Measurements from ENCODE around the gene AUH. TPM values are rescaled to one million over a fixed set of nuclear protein-coding genes. Genes with fewer than 3 reads are reported as not detected.
A peak's percentile ranks its signal among the peaks of the same experiment; 100 is the strongest.
"Not testable (repeated sequence)": the region's sequence is repeated elsewhere in the genome, so short reads cannot be mapped to it uniquely, and the experiment has no call there.

Gene AUH, protein sequence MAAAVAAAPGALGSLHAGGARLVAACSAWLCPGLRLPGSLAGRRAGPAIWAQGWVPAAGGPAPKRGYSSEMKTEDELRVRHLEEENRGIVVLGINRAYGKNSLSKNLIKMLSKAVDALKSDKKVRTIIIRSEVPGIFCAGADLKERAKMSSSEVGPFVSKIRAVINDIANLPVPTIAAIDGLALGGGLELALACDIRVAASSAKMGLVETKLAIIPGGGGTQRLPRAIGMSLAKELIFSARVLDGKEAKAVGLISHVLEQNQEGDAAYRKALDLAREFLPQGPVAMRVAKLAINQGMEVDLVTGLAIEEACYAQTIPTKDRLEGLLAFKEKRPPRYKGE
- 11.2 and 13.7 TPM in 2 replicates for total RNA-seq
- polyA plus RNA-seq (2012) = 5.3 TPM

DNA sequence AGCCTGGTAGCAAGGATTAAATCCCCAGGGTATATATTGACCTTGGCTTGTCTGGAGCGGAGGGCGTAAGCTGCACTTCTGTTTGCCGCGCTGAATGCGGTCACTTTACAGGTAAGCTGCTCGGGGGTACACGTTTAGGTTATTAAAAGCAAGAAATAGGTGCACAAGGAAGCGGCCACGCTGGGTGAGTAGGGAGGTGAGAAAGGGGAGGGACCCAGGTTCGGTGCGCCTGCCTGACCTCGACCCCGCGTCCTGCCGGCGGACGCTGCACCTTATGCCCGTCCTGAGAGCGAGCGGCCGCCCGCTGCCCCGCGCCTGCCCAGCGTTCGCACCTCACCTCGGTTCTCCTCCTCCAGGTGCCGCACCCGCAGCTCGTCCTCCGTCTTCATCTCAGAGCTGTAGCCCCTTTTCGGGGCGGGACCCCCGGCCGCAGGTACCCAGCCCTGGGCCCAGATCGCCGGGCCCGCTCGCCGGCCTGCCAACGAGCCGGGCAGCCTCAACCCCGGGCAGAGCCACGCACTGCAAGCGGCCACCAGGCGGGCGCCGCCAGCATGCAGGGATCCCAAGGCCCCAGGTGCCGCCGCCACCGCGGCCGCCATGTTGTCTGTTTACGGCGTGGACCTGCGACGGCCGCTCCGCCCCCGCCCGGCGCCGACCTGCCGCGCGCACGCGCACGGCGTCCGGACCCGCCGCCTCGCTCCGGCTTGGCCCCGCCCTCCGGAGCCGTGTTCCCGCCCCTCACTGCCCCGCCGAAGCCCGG lies at the start of gene AUH:
Gene AUH, minus strand, starts transcription at position 628 of the 760 bp plus-strand sequence. Its CDS starts 29 bp downstream, at position 599.
- DNase-seq (ENCODE audit: low read depth) = peak; percentile 79

DNA sequence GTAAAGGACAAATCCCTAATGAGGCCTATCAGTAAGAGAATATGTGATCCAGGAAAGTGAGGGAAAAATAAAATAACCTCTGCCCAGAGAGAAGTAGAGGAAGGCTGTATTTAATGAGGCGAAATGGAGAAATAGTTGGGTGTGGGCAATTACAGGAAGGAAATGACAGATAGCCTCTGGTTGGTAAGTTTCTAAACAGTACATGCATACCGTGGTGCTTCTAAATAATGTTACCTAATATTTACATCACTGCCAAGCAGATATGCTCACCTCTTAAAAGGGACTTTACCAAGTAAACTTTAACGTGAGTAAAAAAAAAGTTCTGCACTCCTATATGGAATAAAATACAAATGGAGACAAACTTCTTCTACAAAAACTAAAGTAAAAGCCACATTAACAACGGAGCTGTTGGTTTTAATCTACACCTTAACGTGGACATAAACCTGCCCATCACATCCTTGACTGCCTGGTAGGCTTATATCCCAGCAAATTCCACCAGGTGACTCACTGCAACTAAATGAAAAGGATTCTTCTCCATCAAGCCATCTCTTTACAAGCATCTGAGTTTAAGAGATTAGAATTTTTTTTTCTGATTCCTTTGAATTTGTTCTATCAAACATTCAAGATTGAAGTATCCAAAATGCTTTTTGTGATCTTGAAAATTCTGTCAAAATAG lies 49.5 kb upstream of the AUH start:
- no peak for DNase-seq (ENCODE audit: low read depth)

DNA sequence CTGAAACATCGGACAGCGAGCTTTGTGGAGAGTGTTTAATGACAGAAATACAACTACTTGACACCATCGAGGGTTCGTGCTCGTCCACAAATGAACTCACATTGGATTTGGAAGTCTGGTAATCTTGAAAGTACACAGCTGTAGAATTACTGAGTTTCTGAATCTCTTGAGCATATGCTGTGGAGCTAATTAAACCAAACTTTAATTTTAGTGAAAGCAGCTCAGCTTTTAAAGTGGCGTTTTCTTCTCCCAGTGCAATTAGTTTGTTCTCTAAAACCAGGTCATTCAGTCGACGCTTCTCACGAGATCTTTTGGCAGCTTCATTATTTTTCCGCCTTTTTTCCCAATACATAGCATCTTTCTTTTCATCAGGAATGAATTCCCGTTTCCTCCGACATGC lies 48.4 kb upstream of the AUH start:
- no peak for DNase-seq (ENCODE audit: low read depth)

DNA sequence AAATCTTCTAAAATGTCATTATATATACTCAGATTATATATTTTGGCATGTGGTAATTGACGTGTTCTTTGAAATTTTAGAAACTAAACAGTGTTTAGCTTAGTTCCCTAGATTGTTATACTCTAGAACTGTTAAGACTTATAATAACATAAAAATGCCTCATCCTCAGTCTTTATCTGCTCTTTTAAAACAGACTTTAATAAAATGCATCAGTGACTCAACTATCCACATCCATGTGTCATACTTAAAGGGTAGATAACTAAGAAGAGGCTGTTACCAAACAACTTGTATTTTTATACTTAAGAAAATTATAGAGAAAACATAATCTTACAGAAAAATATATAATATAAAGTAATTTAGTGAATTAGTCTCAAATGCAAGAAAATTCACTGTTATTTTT lies 46.8 kb upstream of the AUH start:
- DNase-seq (ENCODE audit: low read depth) = no peak

DNA sequence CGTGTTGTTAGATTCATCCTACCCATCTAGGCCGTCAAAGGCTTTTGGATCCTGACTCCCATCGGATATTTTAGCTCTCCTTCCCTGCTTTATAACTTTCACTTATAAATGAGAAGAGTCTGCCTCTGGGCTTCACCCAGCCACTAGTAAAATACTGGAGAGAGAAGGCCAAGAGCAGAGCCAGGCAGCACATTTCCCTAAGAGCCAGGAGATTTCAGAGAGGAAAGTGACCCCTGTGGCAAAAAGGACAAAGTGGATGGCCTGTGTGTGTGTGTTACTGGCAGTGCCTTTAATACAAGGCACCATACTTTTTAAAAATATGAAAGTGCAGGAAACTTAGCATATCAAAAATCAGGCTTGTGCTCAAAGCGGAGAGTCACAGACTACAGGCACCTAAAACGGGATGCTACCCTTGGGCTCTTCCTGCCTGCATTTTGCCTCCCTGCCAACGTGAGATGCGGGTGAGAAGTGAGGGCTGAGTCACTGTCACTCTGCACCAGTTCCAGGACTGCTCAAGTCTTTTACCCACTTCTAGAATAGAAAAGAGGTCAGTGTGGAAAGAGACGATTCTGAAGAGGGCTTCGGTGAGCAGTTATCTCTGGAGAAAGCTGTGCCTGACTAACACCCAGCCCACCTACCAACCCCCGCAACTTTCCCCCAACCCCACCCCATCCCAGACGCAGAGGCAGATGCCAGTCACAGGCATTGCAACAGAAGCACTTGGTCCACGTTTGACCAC lies 46.0 kb upstream of the AUH start:
- DNase-seq (ENCODE audit: low read depth) = no peak

DNA sequence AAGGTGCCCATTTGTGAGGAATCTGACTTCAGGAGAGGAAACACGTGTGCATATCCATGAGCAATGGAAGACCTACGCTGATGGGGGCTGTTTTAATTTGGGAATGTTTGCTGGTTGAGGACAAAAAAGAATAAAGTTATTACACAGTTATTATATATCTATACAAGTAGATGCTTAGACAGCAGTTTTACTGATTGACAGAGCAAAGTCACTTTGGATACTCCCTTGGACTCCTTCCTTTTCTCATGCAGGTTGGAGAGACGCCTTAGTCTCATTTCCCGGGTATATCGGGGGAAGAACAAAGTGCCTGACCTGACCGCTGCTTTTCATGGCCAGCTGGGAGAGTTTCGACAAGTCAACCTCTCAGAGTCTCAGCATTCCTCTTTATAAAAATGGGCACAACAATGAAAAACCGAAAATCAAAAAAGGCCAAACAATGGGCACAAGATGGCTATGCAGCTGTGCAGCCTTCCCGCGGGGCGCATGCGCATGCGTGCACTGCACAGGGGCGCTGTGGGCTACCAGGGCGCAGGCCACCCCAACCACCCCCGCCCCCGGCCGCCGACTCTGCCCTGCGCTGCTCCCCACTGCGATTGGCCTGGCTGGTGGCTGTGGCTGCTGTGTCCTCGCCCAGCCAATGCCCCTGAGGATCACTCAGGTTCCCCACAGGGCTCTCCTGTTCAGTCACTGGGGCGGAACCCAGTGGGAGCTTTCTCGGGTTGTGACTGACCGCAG lies 43.8 kb upstream of the AUH start:
- DNase-seq (ENCODE audit: low read depth) = no peak

DNA sequence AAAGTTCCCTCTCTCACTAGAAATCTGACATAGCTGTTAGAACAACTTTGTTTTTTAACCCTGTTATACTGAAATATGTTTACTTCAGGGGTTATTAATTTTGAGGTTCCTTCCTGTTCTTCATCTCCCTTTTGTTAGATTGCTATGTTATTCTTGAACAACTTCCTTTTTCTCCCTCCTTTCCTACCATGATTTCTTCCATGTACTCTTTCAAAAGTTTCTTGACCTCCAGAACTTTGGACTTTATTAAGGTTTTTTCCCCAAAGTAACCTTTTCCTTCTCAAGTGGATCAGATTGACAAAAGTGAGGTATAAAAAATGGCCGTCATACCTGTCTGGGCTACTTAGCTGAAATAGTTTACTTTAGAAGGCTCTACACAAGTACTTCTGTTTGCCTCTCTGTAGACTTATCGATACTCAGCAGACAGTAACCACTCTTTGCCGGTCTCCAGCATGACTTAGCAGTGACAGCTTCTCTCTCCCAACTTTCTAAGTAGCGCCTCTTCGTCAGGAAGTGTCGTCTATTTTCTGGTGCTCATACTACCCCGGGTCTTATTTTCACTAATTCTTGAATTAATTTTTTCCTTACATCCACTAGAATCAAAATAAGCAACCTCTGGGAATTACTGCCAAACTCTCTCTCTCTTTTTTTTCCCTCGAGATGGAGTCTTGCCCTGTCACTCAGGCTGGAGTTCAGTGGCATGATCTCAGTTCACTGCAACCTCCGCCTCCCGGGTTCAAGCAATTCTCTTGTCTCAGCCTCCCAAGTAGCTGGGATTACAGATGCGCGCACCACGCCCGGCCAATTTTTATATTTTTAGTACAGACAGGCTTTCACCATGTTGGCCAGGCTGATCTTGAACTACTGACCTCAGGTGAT lies 42.2 kb upstream of the AUH start:
- DNase-seq (ENCODE audit: low read depth) = no peak

DNA sequence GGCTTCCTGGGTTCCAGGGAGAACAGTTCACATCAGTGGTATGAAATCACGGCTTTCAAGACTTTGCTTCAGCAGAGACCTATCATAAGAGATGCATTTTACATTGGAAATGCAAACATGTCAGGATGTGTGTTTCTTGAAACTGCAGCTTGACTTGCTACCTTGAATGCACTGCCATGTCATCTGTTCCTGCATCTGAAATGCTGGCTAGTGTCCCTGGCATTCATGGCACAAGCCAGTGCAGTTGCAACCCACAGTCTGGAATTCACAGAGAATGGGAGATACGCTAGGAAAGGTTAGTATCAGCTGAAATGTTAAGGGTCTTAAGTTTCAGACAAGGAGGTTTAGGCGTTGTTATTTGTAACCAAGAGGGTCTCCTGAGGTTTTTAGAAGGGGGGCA lies 37.2 kb upstream of the AUH start:
- DNase-seq (ENCODE audit: low read depth) = no peak

DNA sequence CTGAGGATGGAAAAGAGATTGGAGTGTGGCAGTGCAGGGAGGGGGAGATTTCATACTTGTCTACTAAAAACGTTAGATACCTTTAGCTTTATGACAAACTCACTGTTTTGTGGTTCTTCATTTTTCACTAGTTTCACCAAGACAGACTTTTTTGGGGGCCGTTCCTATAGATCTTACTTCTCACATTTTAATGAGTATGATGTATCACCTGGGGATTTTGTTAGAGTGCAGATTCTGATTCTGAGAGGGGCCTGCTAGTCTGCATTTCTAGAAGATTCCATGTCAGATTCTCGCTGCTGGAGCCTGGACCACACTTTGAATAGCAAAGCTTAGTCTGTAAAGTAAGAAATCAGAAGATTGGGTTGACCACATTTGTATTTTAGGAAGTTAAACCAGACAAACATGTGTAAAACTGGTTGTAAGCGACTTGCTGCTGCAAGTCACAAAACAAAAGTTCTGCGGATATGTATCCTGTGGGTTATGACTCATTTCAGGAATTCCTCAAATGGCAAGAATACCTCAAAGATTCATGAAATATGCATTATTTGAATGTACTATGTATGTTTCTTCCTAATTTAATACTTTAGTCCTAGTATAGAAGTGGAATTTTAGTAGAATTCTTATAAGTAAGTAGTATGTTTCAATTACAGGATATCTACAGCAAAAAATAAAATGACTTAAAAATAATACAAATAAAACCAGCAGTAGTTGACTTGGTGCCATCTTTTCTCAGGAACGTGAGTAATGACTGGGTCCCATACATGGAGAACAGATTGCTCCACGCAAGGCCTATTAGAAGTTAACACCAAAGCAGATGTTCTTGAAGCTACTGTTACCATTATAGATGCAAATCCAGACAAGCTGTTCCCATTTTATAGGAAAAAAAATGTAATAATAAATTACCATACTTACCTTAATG lies 34.1 kb upstream of the AUH start:
- peak; percentile 56 for DNase-seq (ENCODE audit: low read depth)

DNA sequence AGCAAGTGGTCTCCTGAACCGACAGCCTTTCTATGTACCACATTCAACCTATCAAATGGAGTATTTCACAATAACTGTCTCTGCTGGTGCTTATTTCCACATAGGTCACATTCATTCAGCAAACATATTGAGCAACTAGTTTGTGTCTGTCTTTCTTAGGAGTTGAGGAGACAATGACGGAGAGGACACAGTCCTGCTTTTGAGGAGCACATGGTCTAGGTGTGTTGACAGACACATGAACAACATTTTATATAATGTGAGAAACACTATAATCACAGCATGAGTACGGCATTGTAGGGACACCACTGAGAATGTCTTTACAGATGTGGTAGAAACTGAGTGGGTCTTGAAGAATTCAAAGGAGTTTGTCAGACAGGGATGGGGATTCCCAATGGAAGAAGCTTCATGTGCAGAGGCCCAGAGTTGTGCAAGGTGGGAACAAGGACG lies 33.4 kb upstream of the AUH start:
- DNase-seq (ENCODE audit: low read depth) = no peak

DNA sequence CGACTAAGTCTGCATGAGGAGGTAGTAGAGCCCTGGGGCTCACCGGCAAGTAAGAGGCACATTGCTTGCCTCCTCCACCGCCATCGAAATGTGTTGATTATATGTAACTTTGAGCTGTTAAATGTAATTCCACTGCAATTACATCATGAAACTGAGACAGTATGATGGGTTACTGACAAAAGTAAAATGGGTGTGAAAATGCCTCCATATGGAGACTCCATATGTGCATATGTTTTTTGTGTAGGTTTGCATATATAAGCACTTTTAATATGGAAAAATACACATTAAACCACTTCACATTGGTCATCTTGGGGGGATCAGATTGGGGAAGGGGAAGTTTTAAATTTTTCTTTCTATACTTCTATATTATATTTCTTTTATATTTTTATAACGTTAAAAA lies 32.1 kb upstream of the AUH start:
- no peak for DNase-seq (ENCODE audit: low read depth)

DNA sequence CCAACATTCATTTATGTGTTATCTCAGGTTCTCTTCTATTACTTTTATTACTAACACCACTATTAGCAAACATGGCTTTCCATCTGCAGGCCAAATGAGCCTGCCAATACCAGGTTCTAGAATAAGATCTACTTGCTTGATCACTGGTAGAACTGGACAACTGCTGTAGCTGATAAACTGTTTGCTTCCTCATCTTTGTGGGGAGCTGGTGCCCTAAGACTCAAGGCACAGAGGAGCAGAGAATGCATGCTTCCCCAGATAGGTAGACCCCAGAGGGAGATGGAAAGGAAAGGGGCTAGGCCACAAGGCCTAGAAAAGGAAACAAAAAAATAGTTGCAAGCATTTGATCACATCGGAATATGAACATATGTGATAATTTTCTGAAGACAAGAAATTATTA lies 30.7 kb upstream of the AUH start:
- no peak for DNase-seq (ENCODE audit: low read depth)

DNA sequence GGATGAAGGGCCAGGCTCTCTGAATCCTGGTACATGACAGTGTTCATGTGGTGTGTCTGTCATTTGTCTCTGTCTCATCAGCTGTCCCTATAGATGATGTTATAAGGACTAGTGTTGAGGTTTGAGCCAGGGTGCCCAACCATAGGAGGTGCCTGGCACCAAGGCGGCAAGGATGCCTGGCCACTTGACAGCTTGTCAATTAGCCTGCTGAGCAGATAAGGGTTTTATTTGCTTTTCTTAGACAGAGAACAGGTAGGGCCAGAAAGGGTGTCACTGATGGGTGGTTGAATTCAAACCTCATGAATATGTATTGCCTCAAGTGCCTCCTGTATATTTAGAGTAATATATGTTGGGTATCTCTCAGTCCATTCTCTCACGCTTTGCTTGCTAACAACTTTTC lies 30.1 kb upstream of the AUH start:
- no peak for DNase-seq (ENCODE audit: low read depth)

DNA sequence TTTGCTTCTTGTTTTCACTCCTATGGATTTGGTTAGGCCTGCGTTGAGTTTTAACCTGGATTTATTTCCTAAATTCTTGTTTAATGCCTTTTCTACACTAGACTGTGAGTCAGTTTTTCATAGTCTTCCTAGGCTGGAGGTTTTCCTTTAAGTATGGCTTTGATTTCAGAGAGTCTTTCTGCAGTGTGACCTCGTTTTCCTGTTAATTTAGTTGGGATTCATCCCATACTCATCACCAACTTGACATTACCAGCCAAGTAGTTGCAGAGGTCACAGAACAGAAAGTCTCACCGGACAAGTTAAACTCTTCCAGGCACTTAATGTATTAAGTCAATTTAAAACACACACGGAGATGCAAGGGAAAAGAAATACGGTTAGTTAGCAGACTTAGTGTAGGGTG lies 29.7 kb upstream of the AUH start:
- DNase-seq (ENCODE audit: low read depth) = no peak

DNA sequence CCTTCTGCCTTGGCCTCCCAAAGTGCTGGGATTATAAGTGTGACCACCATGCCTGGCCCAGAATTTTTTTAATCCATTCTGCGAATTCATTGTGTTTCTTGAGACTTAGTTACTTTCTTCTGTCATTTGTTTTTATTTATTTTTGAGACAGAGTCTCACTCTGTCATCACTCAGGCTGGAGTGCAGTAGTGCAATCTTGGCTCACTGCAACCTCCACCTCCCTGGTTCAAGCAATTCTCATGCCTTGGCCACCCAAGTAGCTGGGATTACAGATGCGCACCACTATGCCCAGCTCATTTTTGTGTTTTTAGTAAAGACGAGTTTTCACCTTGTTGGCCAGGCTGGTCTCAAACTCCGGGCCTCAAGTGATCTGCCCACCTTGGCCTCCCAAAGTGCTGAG lies 28.0 kb upstream of the AUH start:
- DNase-seq (ENCODE audit: low read depth) = not testable (repeated sequence)

DNA sequence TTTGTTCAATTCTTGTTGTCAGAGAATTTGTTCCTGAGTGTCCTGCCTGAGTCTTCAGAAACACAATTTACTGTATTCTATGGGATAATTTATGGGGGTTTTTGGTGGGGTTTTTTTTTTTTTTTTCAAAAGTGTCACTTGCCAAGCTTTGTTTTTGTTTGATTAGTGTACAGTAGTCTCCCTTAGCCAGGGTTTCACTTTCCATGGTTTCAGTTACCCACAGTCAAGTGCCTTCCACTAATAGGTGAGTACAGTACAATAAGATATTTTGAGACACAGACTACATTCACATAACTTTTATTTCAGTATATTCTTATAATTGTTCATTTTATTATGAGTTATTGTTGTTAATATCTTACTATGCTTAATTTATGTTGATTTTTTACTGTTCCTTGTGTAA lies 25.0 kb upstream of the AUH start:
- DNase-seq (ENCODE audit: low read depth) = no peak

DNA sequence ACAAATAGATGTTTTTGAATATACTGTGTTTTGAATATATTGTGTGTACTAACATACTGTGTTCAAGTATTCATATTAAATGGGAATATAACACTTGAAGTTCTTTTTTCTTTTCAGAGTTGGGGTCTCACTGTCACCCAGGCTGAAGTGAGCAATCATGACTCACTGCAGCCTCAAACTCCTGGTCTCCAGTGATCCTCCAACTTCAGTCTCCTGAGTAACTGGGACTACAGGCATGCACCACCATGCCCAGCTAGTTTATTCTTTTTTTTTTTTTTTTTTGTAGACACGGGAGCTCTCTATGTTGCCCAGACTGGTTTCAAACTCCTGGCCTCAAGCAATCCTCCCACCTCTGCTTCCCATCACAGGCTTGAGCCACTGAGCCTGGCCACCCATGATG lies 23.2 kb upstream of the AUH start:
- DNase-seq (ENCODE audit: low read depth) = no peak

DNA sequence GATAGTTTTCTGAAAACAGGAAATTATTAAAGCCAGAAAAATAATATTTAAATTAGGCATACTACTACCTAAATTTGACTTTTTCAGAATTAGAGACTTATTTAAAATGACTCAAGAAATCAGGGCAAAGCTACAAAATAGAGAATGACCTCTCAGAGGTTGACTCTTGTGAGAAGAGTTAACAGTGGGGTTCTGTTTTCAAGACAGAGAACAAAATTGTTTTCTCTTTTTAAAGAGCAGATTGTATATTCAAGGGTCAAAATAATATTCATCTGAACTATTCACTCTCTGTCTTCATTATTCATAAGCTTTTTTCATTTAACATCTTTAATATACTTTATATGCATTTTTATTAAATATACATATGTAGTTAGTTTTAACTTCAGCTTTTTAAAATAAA lies 21.9 kb upstream of the AUH start:
- no peak for DNase-seq (ENCODE audit: low read depth)

DNA sequence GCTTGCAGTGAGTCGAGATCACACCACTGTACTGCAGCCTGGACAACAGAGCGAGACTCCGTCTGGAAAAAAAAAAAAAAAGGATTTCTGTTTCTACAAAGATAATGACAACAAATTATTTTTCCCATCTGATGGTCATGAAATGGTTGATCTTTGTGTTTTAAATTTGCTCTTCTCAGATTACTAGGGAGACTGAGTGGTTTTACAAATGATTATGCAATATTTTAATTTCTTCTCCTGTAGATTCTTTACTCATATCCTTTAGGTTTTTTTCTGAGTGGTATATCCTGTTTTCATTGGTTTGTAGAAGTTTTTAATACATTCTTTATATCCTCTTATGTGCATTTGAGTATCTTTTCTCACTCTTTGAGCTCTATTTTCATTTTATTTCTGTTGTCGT lies 20.6 kb upstream of the AUH start:
- DNase-seq (ENCODE audit: low read depth) = no peak
